LHCN-M2 (cell line): ENCODE measurements around the gene C19orf85. TPM values are rescaled to one million over a fixed set of nuclear protein-coding genes. Genes with fewer than 3 reads are reported as not detected.
"Not testable (repeated sequence)": the region's sequence is repeated elsewhere in the genome, so short reads cannot be mapped to it uniquely, and the experiment has no call there.

Experiments
- DNase-seq: peaks from one replicate; pipeline ENCODE4 v3.0.0-alpha.2; 2012; ENCODE audit warnings: low read depth
- total RNA-seq: library from RNA; depleted of rRNA; stranded (reverse); fragments of >200 nt; gene quantifications from 2 replicates; pipeline ENCODE4 v1.2.3, GENCODE V29; 2014

C19orf85 gene
- total RNA-seq, 1 experiment from 2014 or later = not detected

- no peak for DNase-seq
These were observed 22.7 kb downstream of the C19orf85 start for GRCh38 chr19:55441692-55442321.

GRCh38 chr19:55441319-55441691 is 23.2 kb downstream of the C19orf85 start:
- DNase-seq = no peak

- DNase-seq = no peak
These were observed 24.0 kb downstream of the C19orf85 start for GRCh38 chr19:55440411-55441105.

GRCh38 chr19:55439052-55439451 is 25.5 kb downstream of the C19orf85 start:
- DNase-seq = no peak

- peak; percentile 54 for DNase-seq
These were observed 27.1 kb downstream of the C19orf85 start for GRCh38 chr19:55437410-55437809.

- DNase-seq = no peak
These were observed 27.7 kb downstream of the C19orf85 start for GRCh38 chr19:55436847-55437246.

- DNase-seq = no peak
These were observed 29.5 kb downstream of the C19orf85 start for GRCh38 chr19:55435020-55435419.

- DNase-seq = no peak
These were observed 30.1 kb downstream of the C19orf85 start for GRCh38 chr19:55434356-55434919.

GRCh38 chr19:55433292-55433691 is 31.3 kb downstream of the C19orf85 start:
- no peak for DNase-seq

GRCh38 chr19:55432241-55432959 is 32.2 kb downstream of the C19orf85 start:
- DNase-seq = no peak

- DNase-seq = no peak
These were observed 33.4 kb downstream of the C19orf85 start for GRCh38 chr19:55431183-55431582.

- no peak for DNase-seq
These were observed 38.5 kb downstream of the C19orf85 start for GRCh38 chr19:55426042-55426441.

- no peak for DNase-seq
These were observed 40.0 kb downstream of the C19orf85 start for GRCh38 chr19:55424518-55424917.

GRCh38 chr19:55423225-55424005 is 41.1 kb downstream of the C19orf85 start:
- DNase-seq = no peak

GRCh38 chr19:55421281-55421680 is 43.3 kb downstream of the C19orf85 start:
- not testable (repeated sequence) for DNase-seq

GRCh38 chr19:55419624-55420236 is 44.8 kb downstream of the C19orf85 start:
- no peak for DNase-seq

- no peak for DNase-seq
These were observed 45.4 kb downstream of the C19orf85 start for GRCh38 chr19:55419103-55419502.

- peak; percentile 75 for DNase-seq
These were observed 46.4 kb downstream of the C19orf85 start for GRCh38 chr19:55418185-55418584.
